ENCODE data around the gene ENPP6.
A peak's percentile ranks its signal among the peaks of the same experiment; 100 is the strongest.

The ENPP6 gene

DNA sequence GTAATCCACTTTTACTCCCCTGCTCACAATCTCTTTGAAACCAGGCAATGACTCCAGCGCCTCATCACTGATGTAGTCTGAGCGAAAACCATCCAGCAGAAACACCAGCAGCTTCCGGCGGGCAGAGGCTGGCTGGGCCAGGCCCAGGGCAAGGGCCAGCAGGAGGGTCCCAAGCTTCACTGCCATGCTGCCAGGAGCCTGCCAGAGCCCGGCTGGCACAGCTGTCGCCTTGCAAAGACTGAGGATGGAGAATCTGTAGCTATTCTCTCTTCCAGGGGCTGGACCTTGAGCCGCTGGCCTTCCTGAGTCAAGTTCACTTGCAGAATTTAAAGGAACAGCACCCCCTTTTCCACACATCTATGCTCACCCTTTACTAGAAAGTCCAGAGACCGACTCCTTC lies at the start of gene ENPP6:
Gene ENPP6, minus strand, starts transcription at position 240 of the 400 bp plus-strand sequence. Its CDS starts 54 bp downstream, at position 186.
- no peak for TF ChIP-seq FOXP2 (optimal IDR thresholded peaks at IDR 0.05; ENCODE audit: control extremely low read depth, extremely low read length, insufficient read depth)
- no peak for TF ChIP-seq POLR2AphosphoS5 (IDR thresholded peaks at IDR 0.05; ENCODE audit: borderline replicate concordance, low read depth, low read length)
- no peak for TF ChIP-seq EZH2 (IDR thresholded peaks at IDR 0.05)
- DNase-seq (ENCODE audit: low read depth, low spot score), result no peak
- H3K36me3 ChIP-seq (ENCODE audit: insufficient read depth, low read length), result no peaks in the 10 kb centered on the region
- H3K9me3 ChIP-seq (ENCODE audit: low read depth, low read length), result no peaks in the 10 kb centered on the region
- no peak within 1 kb of the TSS for H3K27ac ChIP-seq
- H3K4me3 ChIP-seq, result no peak within 1 kb of the TSS
- no peak within 1 kb of the TSS for H3K9ac ChIP-seq (ENCODE audit: insufficient read length)

DNA sequence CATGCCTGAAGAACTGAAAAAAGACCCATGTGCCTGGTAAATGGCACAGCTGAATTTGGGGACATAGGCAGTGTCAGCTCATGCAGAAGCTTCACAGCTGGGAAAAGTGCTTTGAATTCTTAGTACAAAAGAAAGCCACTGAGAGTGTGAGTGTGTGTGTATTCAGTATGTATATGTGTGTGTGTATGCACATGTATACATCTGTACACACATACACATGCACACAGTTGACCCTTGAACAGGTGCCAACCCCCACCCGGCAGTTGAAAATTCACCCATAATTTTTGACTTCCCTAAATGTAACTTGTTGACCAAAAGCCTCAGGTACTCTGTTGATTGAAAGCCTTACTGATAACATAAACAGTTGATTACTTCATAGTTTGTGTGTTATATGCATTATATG lies 49.5 kb upstream of the ENPP6 start:
- H3K9ac ChIP-seq (ENCODE audit: insufficient read length), result no peak overlapping the region
- no peak overlapping the region for H3K27ac ChIP-seq
- H3K4me3 ChIP-seq, result peak overlapping the region; percentile 71
- no peak for DNase-seq (ENCODE audit: low read depth, low spot score)
- H3K36me3 ChIP-seq (ENCODE audit: insufficient read depth, low read length), result no peaks in the 10 kb centered on the region
- no peaks in the 10 kb centered on the region for H3K9me3 ChIP-seq (ENCODE audit: low read depth, low read length)
- TF ChIP-seq FOXP2 (optimal IDR thresholded peaks at IDR 0.05; ENCODE audit: control extremely low read depth, extremely low read length, insufficient read depth) (no peak), EZH2 (IDR thresholded peaks at IDR 0.05) (no peak)

- H3K9me3 ChIP-seq (ENCODE audit: low read depth, low read length), result no peaks in the 10 kb centered on the region
- no peaks in the 10 kb centered on the region for H3K36me3 ChIP-seq (ENCODE audit: insufficient read depth, low read length)
- DNase-seq (ENCODE audit: low read depth, low spot score), result no peak
- TF ChIP-seq FOXP2 (optimal IDR thresholded peaks at IDR 0.05; ENCODE audit: control extremely low read depth, extremely low read length, insufficient read depth) (no peak), POLR2AphosphoS5 (IDR thresholded peaks at IDR 0.05; ENCODE audit: borderline replicate concordance, low read depth, low read length) (no peak), EZH2 (IDR thresholded peaks at IDR 0.05) (no peak)
- no peak overlapping the region for H3K4me3 ChIP-seq
- H3K9ac ChIP-seq (ENCODE audit: insufficient read length), result peak overlapping the region; percentile 14
- no peak overlapping the region for H3K27ac ChIP-seq
Measured at GRCh38 chr4:184265546-184266351, 48.1 kb upstream of the ENPP6 start.

- peak; percentile 81 for DNase-seq (ENCODE audit: low read depth, low spot score)
- TF ChIP-seq POLR2AphosphoS5 (IDR thresholded peaks at IDR 0.05; ENCODE audit: borderline replicate concordance, low read depth, low read length) (no peak), FOXP2 (optimal IDR thresholded peaks at IDR 0.05; ENCODE audit: control extremely low read depth, extremely low read length, insufficient read depth) (no peak), EZH2 (IDR thresholded peaks at IDR 0.05) (no peak)
- H3K27ac ChIP-seq, result no peak overlapping the region
- no peak overlapping the region for H3K9ac ChIP-seq (ENCODE audit: insufficient read length)
- no peak overlapping the region for H3K4me3 ChIP-seq
- no peaks in the 10 kb centered on the region for H3K36me3 ChIP-seq (ENCODE audit: insufficient read depth, low read length)
- H3K9me3 ChIP-seq (ENCODE audit: low read depth, low read length), result no peaks in the 10 kb centered on the region
Measured at GRCh38 chr4:184263910-184264732, 46.4 kb upstream of the ENPP6 start.

- Histone ChIP-seq H3K4me3 (no peak overlapping the region), H3K9ac (ENCODE audit: insufficient read length) (no peak overlapping the region), H3K36me3 (ENCODE audit: insufficient read depth, low read length) (no peaks in the 10 kb centered on the region), H3K9me3 (ENCODE audit: low read depth, low read length) (no peaks in the 10 kb centered on the region), H3K27ac (no peak overlapping the region)
- TF ChIP-seq POLR2AphosphoS5 (IDR thresholded peaks at IDR 0.05; ENCODE audit: borderline replicate concordance, low read depth, low read length) (no peak), EZH2 (IDR thresholded peaks at IDR 0.05) (no peak), FOXP2 (optimal IDR thresholded peaks at IDR 0.05; ENCODE audit: control extremely low read depth, extremely low read length, insufficient read depth) (no peak)
- no peak for DNase-seq (ENCODE audit: low read depth, low spot score)
Measured at GRCh38 chr4:184263461-184263860, 45.8 kb upstream of the ENPP6 start.

- Histone ChIP-seq H3K9me3 (ENCODE audit: low read depth, low read length) (no peaks in the 10 kb centered on the region), H3K9ac (ENCODE audit: insufficient read length) (no peak overlapping the region), H3K27ac (no peak overlapping the region), H3K36me3 (ENCODE audit: insufficient read depth, low read length) (no peaks in the 10 kb centered on the region), H3K4me3 (no peak overlapping the region)
- TF ChIP-seq FOXP2 (optimal IDR thresholded peaks at IDR 0.05; ENCODE audit: control extremely low read depth, extremely low read length, insufficient read depth), result no peak
- TF ChIP-seq EZH2 (IDR thresholded peaks at IDR 0.05), result no peak
- no peak for TF ChIP-seq POLR2AphosphoS5 (IDR thresholded peaks at IDR 0.05; ENCODE audit: borderline replicate concordance, low read depth, low read length)
- no peak for DNase-seq (ENCODE audit: low read depth, low spot score)
Measured at GRCh38 chr4:184262901-184263300, 45.2 kb upstream of the ENPP6 start.

GRCh38 chr4:184261246-184261645 lies 43.6 kb upstream of the ENPP6 start:
- Histone ChIP-seq H3K36me3 (ENCODE audit: insufficient read depth, low read length) (no peaks in the 10 kb centered on the region), H3K27ac (no peak overlapping the region), H3K9me3 (ENCODE audit: low read depth, low read length) (no peaks in the 10 kb centered on the region), H3K4me3 (no peak overlapping the region), H3K9ac (ENCODE audit: insufficient read length) (no peak overlapping the region)
- TF ChIP-seq POLR2AphosphoS5 (IDR thresholded peaks at IDR 0.05; ENCODE audit: borderline replicate concordance, low read depth, low read length) (no peak), FOXP2 (optimal IDR thresholded peaks at IDR 0.05; ENCODE audit: control extremely low read depth, extremely low read length, insufficient read depth) (no peak), EZH2 (IDR thresholded peaks at IDR 0.05) (no peak)
- no peak for DNase-seq (ENCODE audit: low read depth, low spot score)

- H3K27ac ChIP-seq, result no peak overlapping the region
- H3K36me3 ChIP-seq (ENCODE audit: insufficient read depth, low read length), result no peaks in the 10 kb centered on the region
- TF ChIP-seq POLR2AphosphoS5 (IDR thresholded peaks at IDR 0.05; ENCODE audit: borderline replicate concordance, low read depth, low read length) (no peak), EZH2 (IDR thresholded peaks at IDR 0.05) (no peak), FOXP2 (optimal IDR thresholded peaks at IDR 0.05; ENCODE audit: control extremely low read depth, extremely low read length, insufficient read depth) (no peak)
- H3K9ac ChIP-seq (ENCODE audit: insufficient read length), result no peak overlapping the region
- H3K9me3 ChIP-seq (ENCODE audit: low read depth, low read length), result no peaks in the 10 kb centered on the region
- DNase-seq (ENCODE audit: low read depth, low spot score), result no peak
- no peak overlapping the region for H3K4me3 ChIP-seq
Measured at GRCh38 chr4:184259866-184260265, 42.2 kb upstream of the ENPP6 start.

Data from SK-N-MC (cell line).